Testis (tissue), 3 donors: Measurements from ENCODE around the gene TMEM86A. TPM values are rescaled to one million over a fixed set of nuclear protein-coding genes. Genes with fewer than 3 reads are reported as not detected.

Experiments
- DNase-seq: peaks from one replicate; pipeline ENCODE4 v3.0.0-alpha.2; 2019
- H3K27ac ChIP-seq, 2 donors: fragments of 200-600 bp; sonication (generic); one replicate each; pipeline ENCODE4 v1.5.1; 2019
- H3K27me3 ChIP-seq: fragments of 200-600 bp; sonication (generic); one replicate; pipeline ENCODE4 v1.5.1; 2019
- H3K36me3 ChIP-seq: fragments of 200-600 bp; sonication (generic); one replicate; pipeline ENCODE4 v1.5.1; 2017; ENCODE audit warnings: low read depth; ENCODE audit errors: missing control alignments
- H3K4me1 ChIP-seq: fragments of 200-600 bp; sonication (generic); one replicate; pipeline ENCODE4 v1.5.1; 2019
- H3K4me3 ChIP-seq, 2 donors: fragments of 200-600 bp; sonication (generic); one replicate each; pipeline ENCODE4 v1.5.1; 2017 to 2019
- H3K9me3 ChIP-seq: fragments of 200-600 bp; sonication (generic); one replicate; pipeline ENCODE4 v1.5.1; 2017
- POLR2A ChIP-seq: fragments of 450-650 bp; IDR thresholded peaks from one replicate; pipeline ENCODE4 v1.6.1; 2017; ENCODE audit warnings: antibody characterized with exemption, mild to moderate bottlenecking, moderate library complexity
- WGBS, 2 donors: methylation state at CpG; one replicate each; pipeline ENCODE4 v1.1.5; 2018; 5-methylcytosine and 5-hydroxymethylcytosine counted together
- intact Hi-C: fragments of 100-400 bp; cut with DNase I; formaldehyde crosslinking; loops from one replicate; pipeline ENCODE4 v1.15.1; 2023; ENCODE audit warnings: low total_unique reads
- polyA plus RNA-seq: library from polyadenylated mRNA; stranded (reverse); fragments of 350-450 nt; fragmentation: Illumina TruSeq; extraction: RNeasy Lipid Tissue Mini Kit (QIAGEN cat#74804); gene quantifications from one replicate; pipeline ENCODE4 v1.2.3, GENCODE V29; 2014; ENCODE audit warnings: low read depth, low replicate concordance; ENCODE audit not compliant: insufficient read depth
- total RNA-seq, 2 donors: library from RNA; depleted of rRNA; stranded (reverse); fragments of >200 nt; gene quantifications; one replicate each; pipeline ENCODE4 v1.2.3, GENCODE V29; 2016
- TF ChIP-seq, protein P1 (sequence below), 3 experiments: fragments of 450-650 bp in 2 of 3; fragments of 200-600 bp in 1 of 3; sonication (generic) in 1 of 3; IDR thresholded peaks; one replicate each; pipeline ENCODE4 v1.5.1; 2016 to 2019; ENCODE audit warnings: antibody characterized with exemption in 3 of 3, mild to moderate bottlenecking in 2 of 3, moderate library complexity in 1 of 3

TMEM86A gene
- total and polyA plus RNA-seq, 3 donors from 2014 or later: 5.8 to 8.3 (median 6.1) TPM

DNA sequence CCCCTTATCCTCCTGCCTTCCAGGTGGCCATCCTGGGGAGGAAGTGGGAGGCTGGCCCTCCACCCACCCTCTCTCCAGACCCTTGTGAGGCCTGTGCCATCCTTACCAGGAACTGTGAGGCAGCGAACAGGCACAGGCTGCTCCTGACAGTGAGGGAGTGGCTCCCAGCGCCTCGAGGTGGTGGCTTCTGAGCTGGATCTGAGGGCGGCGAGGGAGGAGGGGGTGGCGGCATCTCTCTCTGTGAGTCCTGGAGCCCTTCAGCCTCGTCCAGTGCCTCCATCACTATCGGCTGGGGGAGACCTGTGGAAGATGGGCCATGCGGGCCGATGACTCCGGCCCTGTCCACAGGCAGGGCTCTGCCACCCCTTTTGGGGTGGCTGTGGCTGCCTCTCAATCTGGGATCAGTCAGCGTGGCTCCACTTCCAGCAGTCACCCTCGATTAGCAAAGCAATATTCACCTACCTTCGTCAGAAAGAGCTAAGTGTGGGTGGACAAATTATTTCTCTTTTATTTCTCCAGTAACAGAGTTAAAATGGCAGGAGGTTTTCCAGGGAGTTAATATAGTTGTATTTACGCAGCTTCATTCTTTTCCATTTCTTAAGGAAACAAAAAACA, 45.4 kb downstream of the TMEM86A start:
- no peaks in the 10 kb centered on the region for H3K4me1 ChIP-seq
- intact Hi-C loops: no loop called here
- DNase-seq: no peak
- TF ChIP-seq, protein P1, sequence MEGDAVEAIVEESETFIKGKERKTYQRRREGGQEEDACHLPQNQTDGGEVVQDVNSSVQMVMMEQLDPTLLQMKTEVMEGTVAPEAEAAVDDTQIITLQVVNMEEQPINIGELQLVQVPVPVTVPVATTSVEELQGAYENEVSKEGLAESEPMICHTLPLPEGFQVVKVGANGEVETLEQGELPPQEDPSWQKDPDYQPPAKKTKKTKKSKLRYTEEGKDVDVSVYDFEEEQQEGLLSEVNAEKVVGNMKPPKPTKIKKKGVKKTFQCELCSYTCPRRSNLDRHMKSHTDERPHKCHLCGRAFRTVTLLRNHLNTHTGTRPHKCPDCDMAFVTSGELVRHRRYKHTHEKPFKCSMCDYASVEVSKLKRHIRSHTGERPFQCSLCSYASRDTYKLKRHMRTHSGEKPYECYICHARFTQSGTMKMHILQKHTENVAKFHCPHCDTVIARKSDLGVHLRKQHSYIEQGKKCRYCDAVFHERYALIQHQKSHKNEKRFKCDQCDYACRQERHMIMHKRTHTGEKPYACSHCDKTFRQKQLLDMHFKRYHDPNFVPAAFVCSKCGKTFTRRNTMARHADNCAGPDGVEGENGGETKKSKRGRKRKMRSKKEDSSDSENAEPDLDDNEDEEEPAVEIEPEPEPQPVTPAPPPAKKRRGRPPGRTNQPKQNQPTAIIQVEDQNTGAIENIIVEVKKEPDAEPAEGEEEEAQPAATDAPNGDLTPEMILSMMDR (IDR thresholded peaks at IDR 0.05): no peak
- TF ChIP-seq POLR2A: no peak
- no peaks in the 10 kb centered on the region for H3K9me3 ChIP-seq
- no peaks in the 10 kb centered on the region for H3K27me3 ChIP-seq
- H3K36me3 ChIP-seq: no peaks in the 10 kb centered on the region
- no peak overlapping the region for H3K27ac ChIP-seq
- WGBS, 2 donors: 78 to 87% methylated on average over 13 to 15 of the region's 15 CpGs
- no peak overlapping the region for H3K4me3 ChIP-seq

- Histone ChIP-seq H3K36me3 (no peaks in the 10 kb centered on the region), H3K27me3 (no peaks in the 10 kb centered on the region), H3K4me1 (no peaks in the 10 kb centered on the region), H3K4me3 (no peak overlapping the region), H3K27ac (no peak overlapping the region), H3K9me3 (no peaks in the 10 kb centered on the region)
- 83 to 90% methylated on average over 6 of the region's 6 CpGs for WGBS, 2 donors
- DNase-seq: no peak
- TF ChIP-seq, protein P1 (IDR thresholded peaks at IDR 0.05): no peak
- TF ChIP-seq POLR2A: no peak
- intact Hi-C loops: no loop called here
These were observed 46.7 kb downstream of the TMEM86A start for GRCh38 chr11:18745251-18745650.

GRCh38 chr11:18748766-18749365, 50.3 kb downstream of the TMEM86A start:
- H3K27ac ChIP-seq: no peak overlapping the region
- WGBS, 2 donors: 81% methylated on average over 13 of the region's 13 CpGs
- intact Hi-C loops: no loop called here

GRCh38 chr11:18749681-18750319, 51.2 kb downstream of the TMEM86A start:
- Histone ChIP-seq H3K4me1 (no peaks in the 10 kb centered on the region), H3K27ac (no peak overlapping the region), H3K9me3 (no peaks in the 10 kb centered on the region), H3K36me3 (no peaks in the 10 kb centered on the region), H3K4me3 (no peak overlapping the region), H3K27me3 (no peaks in the 10 kb centered on the region)
- no peak for TF ChIP-seq POLR2A
- TF ChIP-seq, protein P1 (IDR thresholded peaks at IDR 0.05): no peak
- 78 to 85% methylated on average over 8 to 12 of the region's 12 CpGs for WGBS, 2 donors
- no peak for DNase-seq
- intact Hi-C loops: no loop called here

More at GRCh38 chr11:18748766-18749365, 50.3 kb downstream of the TMEM86A start:
- H3K4me1 ChIP-seq: no peaks in the 10 kb centered on the region
- H3K9me3 ChIP-seq: no peaks in the 10 kb centered on the region
- H3K36me3 ChIP-seq: no peaks in the 10 kb centered on the region
- no peak for TF ChIP-seq POLR2A
- TF ChIP-seq, protein P1 (IDR thresholded peaks at IDR 0.05): no peak
- H3K4me3 ChIP-seq: no peak overlapping the region
- no peaks in the 10 kb centered on the region for H3K27me3 ChIP-seq
- DNase-seq: no peak
